PC-3 (cell line): ENCODE results near the gene SLC9A3.

Experiments
- EZH2 ChIP-seq: fragments of 300-600 bp; sonication (generic); IDR thresholded peaks from one replicate; pipeline ENCODE4 v1.6.1; 2017; ENCODE audit warnings: antibody characterized with exemption, mild to moderate bottlenecking, low read length; ENCODE audit not compliant: unreplicated experiment
- TF ChIP-seq, protein P1 (sequence below): fragments of 300-600 bp; sonication (generic); conservative IDR thresholded peaks from 2 replicates; pipeline ENCODE4 v1.5.1; 2017; ENCODE audit warnings: antibody characterized with exemption, low read depth, mild to moderate bottlenecking, low read length

DNA sequence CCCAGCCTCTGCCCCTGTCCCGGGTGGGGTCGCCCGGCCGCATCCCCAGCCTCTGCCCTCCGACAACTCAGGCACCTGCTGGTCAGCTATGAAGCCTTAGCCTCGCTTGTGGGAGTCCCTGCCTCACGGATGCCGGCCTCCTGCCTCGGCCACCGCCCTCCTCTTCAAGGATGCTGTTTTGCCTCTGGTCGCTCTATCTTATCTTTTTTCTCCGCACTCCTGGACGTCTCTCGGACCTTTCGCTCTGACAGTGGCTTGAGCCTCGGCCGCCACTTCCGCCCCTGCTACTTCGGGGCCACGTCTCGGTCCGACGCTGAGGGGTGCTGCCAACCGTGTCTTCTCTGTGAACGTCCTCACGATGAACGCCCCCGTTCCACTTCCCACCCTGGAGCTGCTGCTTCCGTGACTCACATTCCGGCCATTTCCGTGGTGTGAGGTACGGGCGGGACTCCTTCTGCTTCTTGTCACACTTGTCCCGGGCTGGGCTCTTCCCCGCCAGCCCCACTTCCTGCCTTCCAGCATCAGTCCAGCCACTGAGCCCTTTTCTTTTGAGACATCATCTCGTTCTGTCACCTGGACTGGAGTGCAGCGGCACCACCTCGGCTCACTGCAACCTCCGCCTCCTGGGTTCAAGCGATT lies 26.3 kb downstream of the SLC9A3 start:
- TF ChIP-seq, protein P1, sequence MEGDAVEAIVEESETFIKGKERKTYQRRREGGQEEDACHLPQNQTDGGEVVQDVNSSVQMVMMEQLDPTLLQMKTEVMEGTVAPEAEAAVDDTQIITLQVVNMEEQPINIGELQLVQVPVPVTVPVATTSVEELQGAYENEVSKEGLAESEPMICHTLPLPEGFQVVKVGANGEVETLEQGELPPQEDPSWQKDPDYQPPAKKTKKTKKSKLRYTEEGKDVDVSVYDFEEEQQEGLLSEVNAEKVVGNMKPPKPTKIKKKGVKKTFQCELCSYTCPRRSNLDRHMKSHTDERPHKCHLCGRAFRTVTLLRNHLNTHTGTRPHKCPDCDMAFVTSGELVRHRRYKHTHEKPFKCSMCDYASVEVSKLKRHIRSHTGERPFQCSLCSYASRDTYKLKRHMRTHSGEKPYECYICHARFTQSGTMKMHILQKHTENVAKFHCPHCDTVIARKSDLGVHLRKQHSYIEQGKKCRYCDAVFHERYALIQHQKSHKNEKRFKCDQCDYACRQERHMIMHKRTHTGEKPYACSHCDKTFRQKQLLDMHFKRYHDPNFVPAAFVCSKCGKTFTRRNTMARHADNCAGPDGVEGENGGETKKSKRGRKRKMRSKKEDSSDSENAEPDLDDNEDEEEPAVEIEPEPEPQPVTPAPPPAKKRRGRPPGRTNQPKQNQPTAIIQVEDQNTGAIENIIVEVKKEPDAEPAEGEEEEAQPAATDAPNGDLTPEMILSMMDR, result no peak
- TF ChIP-seq EZH2, result no peak
